ENCODE results near the gene ZFP36L2.
A peak's percentile ranks its signal among the peaks of the same experiment; 100 is the strongest.
"Not testable (repeated sequence)": the region's sequence is repeated elsewhere in the genome, so short reads cannot be mapped to it uniquely, and the experiment has no call there.

Gene ZFP36L2

DNA sequence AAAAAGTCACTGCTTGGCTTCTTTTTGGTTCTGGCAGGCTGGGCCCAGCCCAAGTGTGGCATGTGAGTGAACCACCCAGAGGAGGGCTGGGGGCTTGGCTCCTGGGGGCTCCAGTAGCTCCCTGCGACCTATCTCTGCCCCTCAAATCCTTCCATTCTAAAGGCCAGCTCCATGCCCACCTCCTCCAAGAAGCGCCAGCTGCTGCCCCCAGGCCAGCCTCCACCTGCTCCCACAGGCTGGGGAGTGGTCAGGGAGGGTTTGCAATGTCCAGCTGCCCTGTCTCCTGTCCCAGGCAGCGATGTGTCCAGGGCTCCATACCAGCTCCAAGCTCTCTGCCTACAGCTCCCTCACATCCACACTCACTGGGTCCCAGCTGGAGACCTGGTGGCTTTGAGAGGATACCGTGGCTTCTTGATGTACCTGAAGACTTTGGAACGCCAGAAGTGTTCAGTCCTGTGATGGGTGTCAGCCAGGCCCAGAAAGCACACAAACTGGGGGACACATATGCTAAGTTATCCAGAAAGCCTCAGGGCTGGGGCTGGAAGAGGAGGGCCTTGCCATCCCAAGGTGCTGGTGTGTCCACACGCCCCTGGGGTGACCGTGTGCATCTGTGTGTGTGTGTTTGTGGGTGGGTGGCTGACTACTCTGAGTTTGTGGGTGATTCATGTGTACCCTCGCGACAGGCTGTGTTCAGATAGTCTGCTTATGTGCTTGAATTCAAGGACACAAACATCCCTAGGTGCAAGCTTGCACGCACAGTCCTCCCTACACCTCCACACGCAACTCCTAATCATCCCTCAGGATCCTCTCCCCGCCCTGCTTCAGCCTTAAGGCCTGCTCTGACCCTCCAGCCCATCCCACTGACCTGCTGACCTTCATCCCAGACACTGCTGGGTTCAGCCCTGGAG, 33.4 kb downstream of the ZFP36L2 start:
- H3K79me2 ChIP-seq (ENCODE audit: control insufficient read depth, low read length), result no peaks in the 10 kb centered on the region
- no peak overlapping the region for H3K27ac ChIP-seq (ENCODE audit: low read depth, low read length)
- no peaks in the 10 kb centered on the region for H3K27me3 ChIP-seq (ENCODE audit: control insufficient read depth, low read length)
- H3F3A ChIP-seq (ENCODE audit: control insufficient read depth, insufficient read depth), result peaks cover 6% of the 10 kb centered on the region
- H3K4me2 ChIP-seq (ENCODE audit: low read length), result no peak overlapping the region
- H4K20me1 ChIP-seq (ENCODE audit: control insufficient read depth, insufficient read depth, low read depth, low read length), result no peaks in the 10 kb centered on the region
- H3K9me3 ChIP-seq (ENCODE audit: control insufficient read depth, insufficient read depth, low read length), result no peaks in the 10 kb centered on the region
- peaks cover 62% of the 10 kb centered on the region for H3K4me1 ChIP-seq (ENCODE audit: control insufficient read depth, low read length)
- no peaks in the 10 kb centered on the region for H3K9me2 ChIP-seq (replicated peaks; ENCODE audit: control insufficient read depth, low read length)
- no peaks in the 10 kb centered on the region for H3K36me3 ChIP-seq (ENCODE audit: control insufficient read depth, low read length)
- no peak overlapping the region for H3K4me3 ChIP-seq (ENCODE audit: low read length)
- TF ChIP-seq, protein P1, sequence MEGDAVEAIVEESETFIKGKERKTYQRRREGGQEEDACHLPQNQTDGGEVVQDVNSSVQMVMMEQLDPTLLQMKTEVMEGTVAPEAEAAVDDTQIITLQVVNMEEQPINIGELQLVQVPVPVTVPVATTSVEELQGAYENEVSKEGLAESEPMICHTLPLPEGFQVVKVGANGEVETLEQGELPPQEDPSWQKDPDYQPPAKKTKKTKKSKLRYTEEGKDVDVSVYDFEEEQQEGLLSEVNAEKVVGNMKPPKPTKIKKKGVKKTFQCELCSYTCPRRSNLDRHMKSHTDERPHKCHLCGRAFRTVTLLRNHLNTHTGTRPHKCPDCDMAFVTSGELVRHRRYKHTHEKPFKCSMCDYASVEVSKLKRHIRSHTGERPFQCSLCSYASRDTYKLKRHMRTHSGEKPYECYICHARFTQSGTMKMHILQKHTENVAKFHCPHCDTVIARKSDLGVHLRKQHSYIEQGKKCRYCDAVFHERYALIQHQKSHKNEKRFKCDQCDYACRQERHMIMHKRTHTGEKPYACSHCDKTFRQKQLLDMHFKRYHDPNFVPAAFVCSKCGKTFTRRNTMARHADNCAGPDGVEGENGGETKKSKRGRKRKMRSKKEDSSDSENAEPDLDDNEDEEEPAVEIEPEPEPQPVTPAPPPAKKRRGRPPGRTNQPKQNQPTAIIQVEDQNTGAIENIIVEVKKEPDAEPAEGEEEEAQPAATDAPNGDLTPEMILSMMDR (IDR thresholded peaks at IDR 0.05; ENCODE audit: low read depth, low read length, poor library complexity, severe bottlenecking), result no peak
- TF ChIP-seq EZH2phosphoT487 (IDR thresholded peaks at IDR 0.05; ENCODE audit: borderline replicate concordance, low read length), result no peak

DNA sequence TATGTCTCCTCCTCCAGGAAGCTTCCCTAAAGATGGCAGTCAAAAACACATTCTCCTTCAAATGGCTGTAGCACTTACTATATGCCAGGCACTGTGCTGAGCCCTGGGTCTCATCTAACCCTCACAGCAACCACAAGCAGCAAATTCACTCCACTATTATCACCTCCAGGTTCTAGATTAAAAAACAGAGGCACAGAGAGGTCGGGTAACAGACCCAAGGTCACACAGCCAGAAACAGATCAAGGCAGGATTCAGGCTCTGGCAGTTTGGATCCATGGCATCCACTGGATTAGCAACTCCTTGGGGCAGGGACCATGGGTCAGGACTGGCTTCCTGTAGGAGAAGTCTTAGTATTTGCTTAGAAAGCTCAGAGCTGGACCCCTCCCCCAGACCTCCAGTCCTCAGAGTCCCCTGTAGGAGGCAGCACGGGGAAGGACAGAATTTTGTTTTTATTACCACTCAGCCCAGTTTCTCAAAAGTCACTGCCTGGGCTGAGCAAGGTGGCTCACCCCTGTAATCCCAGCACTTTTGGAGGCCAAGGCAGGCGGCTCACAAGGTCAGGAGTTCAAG, 34.4 kb downstream of the ZFP36L2 start:
- Histone ChIP-seq H3K9me2 (replicated peaks; ENCODE audit: control insufficient read depth, low read length) (no peaks in the 10 kb centered on the region), H3K4me3 (ENCODE audit: low read length) (no peak overlapping the region), H3K27me3 (ENCODE audit: control insufficient read depth, low read length) (no peaks in the 10 kb centered on the region), H3K9me3 (ENCODE audit: control insufficient read depth, insufficient read depth, low read length) (no peaks in the 10 kb centered on the region), H4K20me1 (ENCODE audit: control insufficient read depth, insufficient read depth, low read depth, low read length) (no peaks in the 10 kb centered on the region), H3K4me2 (ENCODE audit: low read length) (no peak overlapping the region), H3K79me2 (ENCODE audit: control insufficient read depth, low read length) (no peaks in the 10 kb centered on the region), H3K36me3 (ENCODE audit: control insufficient read depth, low read length) (no peaks in the 10 kb centered on the region), H3K27ac (ENCODE audit: low read depth, low read length) (no peak overlapping the region), H3F3A (ENCODE audit: control insufficient read depth, insufficient read depth) (peaks cover 6% of the 10 kb centered on the region), H3K4me1 (ENCODE audit: control insufficient read depth, low read length) (peaks cover 58% of the 10 kb centered on the region)
- TF ChIP-seq, protein P1 (IDR thresholded peaks at IDR 0.05; ENCODE audit: low read depth, low read length, poor library complexity, severe bottlenecking), result peak; percentile 67
- TF ChIP-seq EZH2phosphoT487 (IDR thresholded peaks at IDR 0.05; ENCODE audit: borderline replicate concordance, low read length), result no peak

DNA sequence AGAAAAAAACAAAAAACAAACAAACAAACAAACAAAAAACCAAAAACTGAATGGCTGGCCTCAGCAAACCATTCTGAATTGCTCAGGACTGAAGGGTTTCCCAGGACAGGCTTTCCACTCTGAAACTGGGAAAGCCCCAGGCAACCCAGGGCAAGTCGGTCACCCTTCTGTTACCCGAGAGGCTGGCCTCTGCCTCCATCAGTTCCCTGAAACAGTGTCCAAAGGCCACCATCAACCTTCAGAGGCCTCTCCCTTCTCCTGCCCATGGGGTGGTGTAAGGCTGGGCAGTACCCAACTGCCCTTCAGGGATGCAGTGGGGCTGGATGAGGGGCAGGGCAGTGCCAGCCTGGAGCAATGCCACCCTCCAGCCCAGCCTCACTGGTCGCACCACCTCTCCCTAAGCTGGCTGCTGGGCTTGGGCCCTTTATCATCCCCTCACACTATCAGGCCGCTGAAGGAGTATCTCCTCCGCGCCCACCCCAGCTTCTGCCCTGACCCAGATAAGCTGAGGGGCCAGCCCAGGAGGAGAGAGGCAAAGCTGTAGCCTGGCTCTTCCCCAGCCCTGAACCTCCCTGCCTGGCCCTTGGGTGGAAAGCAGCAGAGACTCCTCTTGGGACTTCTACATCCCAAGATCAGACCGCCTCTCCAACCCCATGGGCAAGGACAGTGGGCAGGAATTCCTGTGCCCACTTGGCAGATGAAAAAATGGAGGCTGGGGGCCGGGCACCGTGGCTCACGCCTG, 35.9 kb downstream of the ZFP36L2 start:
- H3K79me2 ChIP-seq (ENCODE audit: control insufficient read depth, low read length), result no peaks in the 10 kb centered on the region
- no peaks in the 10 kb centered on the region for H3K27me3 ChIP-seq (ENCODE audit: control insufficient read depth, low read length)
- H3F3A ChIP-seq (ENCODE audit: control insufficient read depth, insufficient read depth), result peaks cover 4% of the 10 kb centered on the region; the same call in 1 of the 2 replicates
- no peaks in the 10 kb centered on the region for H4K20me1 ChIP-seq (ENCODE audit: control insufficient read depth, insufficient read depth, low read depth, low read length)
- no peak for TF ChIP-seq EZH2phosphoT487 (IDR thresholded peaks at IDR 0.05; ENCODE audit: borderline replicate concordance, low read length)
- TF ChIP-seq, protein P1 (IDR thresholded peaks at IDR 0.05; ENCODE audit: low read depth, low read length, poor library complexity, severe bottlenecking), result no peak
- no peak overlapping the region for H3K4me3 ChIP-seq (ENCODE audit: low read length)
- H3K4me1 ChIP-seq (ENCODE audit: control insufficient read depth, low read length), result peaks cover 42% of the 10 kb centered on the region
- H3K27ac ChIP-seq (ENCODE audit: low read depth, low read length), result no peak overlapping the region
- no peaks in the 10 kb centered on the region for H3K9me3 ChIP-seq (ENCODE audit: control insufficient read depth, insufficient read depth, low read length)
- H3K36me3 ChIP-seq (ENCODE audit: control insufficient read depth, low read length), result no peaks in the 10 kb centered on the region
- H3K9me2 ChIP-seq (replicated peaks; ENCODE audit: control insufficient read depth, low read length), result no peaks in the 10 kb centered on the region
- H3K4me2 ChIP-seq (ENCODE audit: low read length), result no peak overlapping the region

DNA sequence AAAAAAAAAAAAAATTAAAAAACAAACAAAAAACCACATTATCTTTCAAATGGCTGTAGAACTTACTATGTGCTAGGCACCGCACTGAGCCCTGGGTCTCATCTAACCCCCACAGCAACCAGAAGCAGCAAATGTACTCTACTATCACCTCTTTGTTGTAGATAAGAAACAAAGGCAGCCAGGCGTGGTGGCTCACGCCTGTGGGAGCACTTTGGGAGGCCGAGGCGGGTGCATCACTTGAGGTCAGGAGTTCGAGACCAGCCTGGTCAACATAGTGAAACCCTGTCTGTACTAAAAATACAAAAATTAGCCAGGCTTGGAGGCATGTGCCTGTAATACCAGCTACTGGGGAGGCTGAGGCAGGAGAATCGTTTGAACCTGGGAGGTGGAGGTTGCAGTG, 36.5 kb downstream of the ZFP36L2 start:
- H3K79me2 ChIP-seq (ENCODE audit: control insufficient read depth, low read length); H3K4me2 ChIP-seq (ENCODE audit: low read length); H3K9me2 ChIP-seq (replicated peaks; ENCODE audit: control insufficient read depth, low read length); H3F3A ChIP-seq (ENCODE audit: control insufficient read depth, insufficient read depth); H3K27ac ChIP-seq (ENCODE audit: low read depth, low read length); H3K9me3 ChIP-seq (ENCODE audit: control insufficient read depth, insufficient read depth, low read length); H3K27me3 ChIP-seq (ENCODE audit: control insufficient read depth, low read length); H4K20me1 ChIP-seq (ENCODE audit: control insufficient read depth, insufficient read depth, low read depth, low read length); H3K4me3 ChIP-seq (ENCODE audit: low read length); H3K36me3 ChIP-seq (ENCODE audit: control insufficient read depth, low read length): not testable (repeated sequence)
- H3K4me1 ChIP-seq (ENCODE audit: control insufficient read depth, low read length), result peaks cover 36% of the 10 kb centered on the region

Measured in DOHH2 (cell line).